ENCODE results near the gene MGAT5. TPM values are rescaled to one million over a fixed set of nuclear protein-coding genes. Genes with fewer than 3 reads are reported as not detected.

Gene MGAT5
- total RNA-seq, 6 experiments from 2014 or later, result 4.5 to 16.0 (median 10.0) TPM

DNA sequence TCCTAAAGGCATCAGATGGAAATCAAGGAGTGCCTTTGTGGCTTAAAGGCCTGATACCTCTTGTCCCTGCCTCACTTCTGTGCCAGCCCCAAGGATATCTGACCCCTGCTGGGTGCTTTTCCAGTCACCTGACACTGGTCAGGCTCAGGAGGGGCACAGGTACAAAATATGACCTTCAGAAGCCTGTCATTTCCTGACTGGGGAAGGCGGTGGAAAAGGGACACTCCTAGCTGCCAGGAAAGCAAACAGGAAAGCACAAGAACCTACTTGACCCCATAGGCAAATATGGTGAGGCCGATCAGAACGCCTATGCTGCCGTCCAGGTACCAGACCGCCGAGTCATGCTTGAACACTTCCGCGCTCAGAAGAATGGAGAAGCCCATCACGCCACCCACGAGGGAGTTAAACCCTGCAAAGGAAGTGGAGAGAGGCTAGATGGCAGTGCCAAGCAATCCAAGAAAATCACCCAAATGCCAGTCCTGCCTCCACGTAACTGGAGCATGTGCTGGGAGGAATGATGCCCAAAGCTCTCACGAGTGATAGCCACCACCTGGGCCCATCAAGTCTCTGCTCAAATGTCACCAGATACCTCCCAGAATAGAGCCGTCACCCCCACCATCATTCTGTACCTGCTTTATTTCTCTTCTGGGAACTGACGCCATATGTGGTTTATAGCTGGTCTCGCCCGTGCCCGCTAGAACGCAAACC lies 204.0 kb downstream of the MGAT5 start:
- TF ChIP-seq POLR2A (IDR thresholded peaks at IDR 0.05), result peak; percentile 13
- TF ChIP-seq, protein P1, sequence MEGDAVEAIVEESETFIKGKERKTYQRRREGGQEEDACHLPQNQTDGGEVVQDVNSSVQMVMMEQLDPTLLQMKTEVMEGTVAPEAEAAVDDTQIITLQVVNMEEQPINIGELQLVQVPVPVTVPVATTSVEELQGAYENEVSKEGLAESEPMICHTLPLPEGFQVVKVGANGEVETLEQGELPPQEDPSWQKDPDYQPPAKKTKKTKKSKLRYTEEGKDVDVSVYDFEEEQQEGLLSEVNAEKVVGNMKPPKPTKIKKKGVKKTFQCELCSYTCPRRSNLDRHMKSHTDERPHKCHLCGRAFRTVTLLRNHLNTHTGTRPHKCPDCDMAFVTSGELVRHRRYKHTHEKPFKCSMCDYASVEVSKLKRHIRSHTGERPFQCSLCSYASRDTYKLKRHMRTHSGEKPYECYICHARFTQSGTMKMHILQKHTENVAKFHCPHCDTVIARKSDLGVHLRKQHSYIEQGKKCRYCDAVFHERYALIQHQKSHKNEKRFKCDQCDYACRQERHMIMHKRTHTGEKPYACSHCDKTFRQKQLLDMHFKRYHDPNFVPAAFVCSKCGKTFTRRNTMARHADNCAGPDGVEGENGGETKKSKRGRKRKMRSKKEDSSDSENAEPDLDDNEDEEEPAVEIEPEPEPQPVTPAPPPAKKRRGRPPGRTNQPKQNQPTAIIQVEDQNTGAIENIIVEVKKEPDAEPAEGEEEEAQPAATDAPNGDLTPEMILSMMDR (IDR thresholded peaks at IDR 0.05), result peak in 1 of 4 donors; percentile 11
- Histone ChIP-seq H3K4me3 (no peak overlapping the region), H3K4me1 (peaks cover 0 to 13% (median 4%) of the 10 kb centered on the region in 4 donors), H3K36me3 (no peaks in the 10 kb centered on the region), H3K27me3 (no peaks in the 10 kb centered on the region), H3K9me3 (no peaks in the 10 kb centered on the region), H3K27ac (peak overlapping the region in 2 of 3 donors; percentile 41 to 82)
- peak; percentile 67 to 94 (median 80) for ATAC-seq
- DNase-seq, result peak in 1 of 3 donors; percentile 47
- 62% methylated on average over 12 of the region's 18 CpGs for WGBS (ENCODE audit: insufficient coverage, low coverage, low lambda C conversion rate, missing lambda C conversion rate)
- intact Hi-C loops (cut with DNase I), result no loop called here

DNA sequence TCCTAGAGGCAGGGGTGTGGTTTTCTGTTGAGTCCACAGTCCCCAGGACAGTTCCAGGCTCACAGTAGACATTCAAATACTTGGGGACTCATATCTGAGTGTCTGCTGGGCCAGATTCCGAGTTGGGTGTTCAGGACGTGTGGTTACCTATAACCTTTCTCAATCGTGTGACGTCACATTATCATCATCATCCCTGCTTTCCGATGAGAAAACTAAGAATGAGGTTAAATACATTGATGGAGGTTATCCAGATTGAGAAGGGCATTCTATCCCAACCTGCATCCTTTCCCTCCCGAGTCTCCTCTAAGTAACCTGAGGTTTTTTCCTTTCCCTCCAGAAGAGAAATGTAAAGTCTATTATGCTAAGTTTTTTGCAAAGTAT lies 204.6 kb downstream of the MGAT5 start:
- Histone ChIP-seq H3K4me1 (peaks cover 0 to 13% (median 4%) of the 10 kb centered on the region in 4 donors), H3K27ac (peak overlapping the region in 1 of 3 donors; percentile 82), H3K36me3 (no peaks in the 10 kb centered on the region), H3K4me3 (no peak overlapping the region), H3K27me3 (no peaks in the 10 kb centered on the region), H3K9me3 (no peaks in the 10 kb centered on the region)
- no peak for ATAC-seq
- TF ChIP-seq, protein P1 (IDR thresholded peaks at IDR 0.05), result no peak
- TF ChIP-seq POLR2A (IDR thresholded peaks at IDR 0.05), result no peak
- 96% methylated on average over 3 of the region's 6 CpGs for WGBS (ENCODE audit: insufficient coverage, low coverage, low lambda C conversion rate, missing lambda C conversion rate)
- no peak for DNase-seq
- intact Hi-C loops (cut with DNase I), result no loop called here

DNA sequence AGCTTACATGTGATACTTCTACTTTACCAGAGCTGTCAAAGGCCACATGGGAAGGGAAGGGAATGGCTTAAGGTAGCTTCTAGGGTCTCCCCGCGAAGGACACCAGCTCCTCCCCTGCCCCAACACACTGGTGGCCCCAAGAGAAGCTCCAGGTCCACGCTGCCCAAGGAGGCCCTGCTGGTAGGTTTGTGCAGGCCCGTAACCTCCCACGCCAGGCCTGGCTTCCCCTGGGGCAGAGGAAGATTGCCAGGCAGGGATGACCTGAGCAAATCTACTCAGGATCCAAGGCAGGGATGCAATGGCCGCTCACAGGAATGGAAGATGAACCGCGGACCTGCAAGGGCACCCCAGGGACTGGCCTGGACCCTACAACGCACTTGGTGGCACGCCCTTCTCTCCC lies 205.1 kb downstream of the MGAT5 start:
- intact Hi-C loops (cut with DNase I), result no loop called here
- H3K4me1 ChIP-seq, result peaks cover 0 to 13% (median 4%) of the 10 kb centered on the region in 4 donors
- no peak for TF ChIP-seq POLR2A (IDR thresholded peaks at IDR 0.05)
- TF ChIP-seq, protein P1 (IDR thresholded peaks at IDR 0.05), result no peak
- ATAC-seq (no peak), DNase-seq (no peak)
- no peaks in the 10 kb centered on the region for H3K9me3 ChIP-seq
- H3K4me3 ChIP-seq, result no peak overlapping the region
- no peak overlapping the region for H3K27ac ChIP-seq
- H3K36me3 ChIP-seq, result no peaks in the 10 kb centered on the region
- no CpG with 5 or more reads among the region's 10 CpGs for WGBS (ENCODE audit: insufficient coverage, low coverage, low lambda C conversion rate, missing lambda C conversion rate)
- no peaks in the 10 kb centered on the region for H3K27me3 ChIP-seq

GRCh38 chr2:134459706-134460406 lies 206.0 kb downstream of the MGAT5 start:
- DNase-seq, result no peak

More at GRCh38 chr2:134459706-134460406, 206.0 kb downstream of the MGAT5 start:
- peaks cover 0 to 13% (median 4%) of the 10 kb centered on the region in 4 donors for H3K4me1 ChIP-seq
- no peak overlapping the region for H3K4me3 ChIP-seq
- no peak for ATAC-seq
- H3K36me3 ChIP-seq, result no peaks in the 10 kb centered on the region
- no peak for TF ChIP-seq POLR2A (IDR thresholded peaks at IDR 0.05)
- TF ChIP-seq, protein P1 (IDR thresholded peaks at IDR 0.05), result no peak
- H3K27ac ChIP-seq, result no peak overlapping the region
- WGBS (ENCODE audit: insufficient coverage, low coverage, low lambda C conversion rate, missing lambda C conversion rate), result 75% methylated on average over 7 of the region's 11 CpGs
- no peaks in the 10 kb centered on the region for H3K9me3 ChIP-seq
- intact Hi-C loops (cut with DNase I), result no loop called here
- H3K27me3 ChIP-seq, result no peaks in the 10 kb centered on the region
